K562 (cell line): ENCODE results near the gene AASDH.

Experiments
- CTCF ChIP-seq, 3 experiments: IDR thresholded peaks in 2 of 3; conservative IDR thresholded peaks in 1 of 3; 2 replicates each; pipeline ENCODE4 v1.5.1; 2011 to 2012; ENCODE audit warnings: low read length in 3 of 3, mild to moderate bottlenecking in 3 of 3, control low read depth in 2 of 3, improper control_type of control experiment in 1 of 3, inconsistent platforms in 1 of 3, low read depth in 1 of 3, mixed read lengths in 1 of 3, moderate library complexity in 1 of 3; ENCODE audit not compliant: insufficient read depth in 2 of 3
- EZH2 ChIP-seq: IDR thresholded peaks from 2 replicates; pipeline ENCODE4 v1.6.1; 2012; ENCODE audit warnings: low read depth, mild to moderate bottlenecking, inconsistent platforms, low read length, borderline replicate concordance
- POLR2A ChIP-seq: fragments of 450-650 bp; conservative IDR thresholded peaks from 2 replicates; pipeline ENCODE4 v1.6.1; 2016
- SREBF2 ChIP-seq: sonication (generic); formaldehyde crosslinking; IDR thresholded peaks from 2 replicates; pipeline ENCODE4 v1.4.0; 2020; ENCODE audit warnings: mild to moderate bottlenecking, missing genetic modification reagents
- ZNF24 ChIP-seq: fragments of 450-650 bp; IDR thresholded peaks from 2 replicates; pipeline ENCODE4 v1.6.1; 2016

GRCh38 chr4:56356650-56357049 is 30.6 kb downstream of the AASDH start:
- TF ChIP-seq POLR2A (no peak), ZNF24 (no peak), CTCF (IDR thresholded peaks at IDR 0.05 in 2 of 3, conservative IDR thresholded peaks at IDR 0.05 in 1 of 3; ENCODE audit: insufficient read depth in 2 of 3, low read depth in 1 of 3, low read length in 3 of 3) (no peak), EZH2 (no peak), SREBF2 (CRISPR knock-in tag) (no peak)
